Erythroblast (primary cell): ENCODE results near the gene PNPLA7.
"Not testable (repeated sequence)": the region's sequence is repeated elsewhere in the genome, so short reads cannot be mapped to it uniquely, and the experiment has no call there.

Experiments used
- DNase-seq, 2 experiments: peaks; one replicate each; lab custom pipeline; 2025; lab: John Stamatoyannopoulos, UW
- GATA1 ChIP-seq: IDR thresholded peaks from 2 replicates; pipeline ENCODE4 v1.6.1; 2011; ENCODE audit warnings: low read depth, mild to moderate bottlenecking, control low read depth, low read length, moderate library complexity
- POLR2A ChIP-seq: IDR thresholded peaks from 2 replicates; pipeline ENCODE4 v1.6.1; 2011; ENCODE audit warnings: mild to moderate bottlenecking, low read length

PNPLA7 gene

GRCh38 chr9:137458194-137459151, 91.7 kb downstream of the PNPLA7 start:
- no peak for TF ChIP-seq GATA1
- TF ChIP-seq POLR2A, result no peak
- DNase-seq, result peak; percentile 67 to 82

GRCh38 chr9:137457406-137458193, 92.6 kb downstream of the PNPLA7 start:
- TF ChIP-seq POLR2A (no peak), GATA1 (no peak)
- DNase-seq, result no peak

GRCh38 chr9:137456864-137457405, 93.3 kb downstream of the PNPLA7 start:
- DNase-seq, result no peak
- no peak for TF ChIP-seq POLR2A
- no peak for TF ChIP-seq GATA1

- no peak for TF ChIP-seq GATA1
- TF ChIP-seq POLR2A, result no peak
- no peak for DNase-seq
Measured at GRCh38 chr9:137456061-137456863, 93.9 kb downstream of the PNPLA7 start.

- DNase-seq, result peak in 1 of 2 experiments; percentile 37
- TF ChIP-seq POLR2A, result no peak
- TF ChIP-seq GATA1, result no peak
Measured at GRCh38 chr9:137455359-137455991, 94.7 kb downstream of the PNPLA7 start.

GRCh38 chr9:137454597-137455358, 95.4 kb downstream of the PNPLA7 start:
- no peak for TF ChIP-seq GATA1
- no peak for TF ChIP-seq POLR2A
- DNase-seq, result peak in 1 of 2 experiments; percentile 53

GRCh38 chr9:137454145-137454596, 96.0 kb downstream of the PNPLA7 start:
- no peak for TF ChIP-seq GATA1
- TF ChIP-seq POLR2A, result no peak
- peak; percentile 69 to 72 for DNase-seq

GRCh38 chr9:137453643-137454081, 96.5 kb downstream of the PNPLA7 start:
- TF ChIP-seq GATA1, result no peak
- TF ChIP-seq POLR2A, result no peak
- DNase-seq, result peak; percentile 73 to 77

- TF ChIP-seq GATA1 (no peak), POLR2A (no peak)
- no peak for DNase-seq
Measured at GRCh38 chr9:137452761-137453642, 97.2 kb downstream of the PNPLA7 start.

- no peak for TF ChIP-seq GATA1
- no peak for DNase-seq
Measured at GRCh38 chr9:137452006-137452760, 98.0 kb downstream of the PNPLA7 start.

- DNase-seq, result not testable (repeated sequence)
Measured at GRCh38 chr9:137451264-137452005, 98.8 kb downstream of the PNPLA7 start.

GRCh38 chr9:137450539-137451222, 99.5 kb downstream of the PNPLA7 start:
- DNase-seq, result not testable (repeated sequence)
